ENCODE measurements around the gene ALLC.

GRCh38 chr2:3631851-3632659 is 25.9 kb upstream of the ALLC start:
- TF ChIP-seq CTCF (IDR thresholded peaks at IDR 0.05) (no peak), EZH2phosphoT487 (IDR thresholded peaks at IDR 0.05; ENCODE audit: borderline replicate concordance, low read depth) (no peak), SMC3 (IDR thresholded peaks at IDR 0.05; ENCODE audit: low read depth, low read length) (no peak), POLR2AphosphoS5 (IDR thresholded peaks at IDR 0.05; ENCODE audit: low read depth, low read length) (no peak), TAF1 (IDR thresholded peaks at IDR 0.05; ENCODE audit: borderline replicate concordance, low read depth, low read length) (no peak), EP300 (IDR thresholded peaks at IDR 0.05; ENCODE audit: borderline replicate concordance in 1 of 2, low read depth in 1 of 2, low read length in 1 of 2) (no peak), YY1 (IDR thresholded peaks at IDR 0.05; ENCODE audit: low read depth) (no peak), RFX5 (IDR thresholded peaks at IDR 0.05; ENCODE audit: low read length) (no peak), FOXM1 (IDR thresholded peaks at IDR 0.05; ENCODE audit: low read depth) (no peak)
